H1 (cell line): ENCODE results near the gene CAMTA1. TPM values are rescaled to one million over a fixed set of nuclear protein-coding genes. Genes with fewer than 3 reads are reported as not detected.

Experiments used
- CTCF ChIA-PET: fragments of 300-600 bp; sonication (Branson Sonifier 250); formaldehyde crosslinking; loops from one replicate; lab custom pipeline; 2021; ENCODE audit not compliant: partially characterized antibody; lab: Charles Lee
- POLR2A ChIA-PET: fragments of 300-600 bp; sonication (Branson Sonifier 250); formaldehyde crosslinking; loops from one replicate; lab custom pipeline; 2021; ENCODE audit warnings: inconsistent platforms; ENCODE audit not compliant: partially characterized antibody; lab: Charles Lee
- DNase-seq, 2 experiments: peaks; one replicate each; pipeline versions ENCODE4 v3.0.0 to v3.0.0-alpha.2; 2010 to 2022; ENCODE audit warnings: low spot score in 2 of 2, low read depth in 1 of 2, mixed read lengths in 1 of 2
- FAIRE-seq: peaks from 2 replicates; lab custom pipeline; 2011; peaks lifted over from hg19 to GRCh38; lab: Jason Lieb, UNC
- H2AFZ ChIP-seq: 2 replicates; pipeline ENCODE4 v1.8.1; 2012; ENCODE audit warnings: low read length, inconsistent platforms
- H2AK5ac ChIP-seq: 2 replicates; pipeline ENCODE4 v1.6.1; 2013; ENCODE audit warnings: low read depth, low read length
- H2BK120ac ChIP-seq: replicated peaks from 2 replicates; pipeline ENCODE3; 2013; ENCODE audit warnings: low read depth, low read length, inconsistent platforms
- H2BK12ac ChIP-seq: 2 replicates; pipeline ENCODE4 v1.6.1; 2013; ENCODE audit warnings: low read depth, low read length
- H2BK15ac ChIP-seq: 2 replicates; pipeline ENCODE4 v1.6.1; 2013; ENCODE audit warnings: low read length
- H2BK20ac ChIP-seq: 2 replicates; pipeline ENCODE4 v1.6.1; 2013; ENCODE audit warnings: low read length
- H2BK5ac ChIP-seq: 2 replicates; pipeline ENCODE4 v1.6.1; 2013; ENCODE audit warnings: low read depth, low read length
- H3K14ac ChIP-seq: 2 replicates; pipeline ENCODE4 v1.6.1; 2013; ENCODE audit warnings: inconsistent platforms; ENCODE audit not compliant: insufficient read length
- H3K18ac ChIP-seq: 2 replicates; pipeline ENCODE4 v1.6.1; 2013; ENCODE audit warnings: low read length; ENCODE audit errors: extremely low read depth
- H3K23ac ChIP-seq: 2 replicates; pipeline ENCODE4 v1.6.1; 2013; ENCODE audit warnings: inconsistent platforms; ENCODE audit not compliant: insufficient read length
- H3K23me2 ChIP-seq: 2 replicates; pipeline ENCODE4 v1.6.1; 2013; ENCODE audit warnings: low read depth, low read length
- H3K27ac ChIP-seq: 2 replicates; pipeline ENCODE4 v1.6.1; 2011; ENCODE audit warnings: low read depth, low read length, inconsistent platforms
- H3K27me3 ChIP-seq, 4 experiments: replicated peaks in 1 of 4; 1 replicate in 1 of 4; 2 replicates in 3 of 4; pipeline versions ENCODE4 v1.6.1 to v1.8.1; 2011 to 2013; ENCODE audit warnings: low read length in 3 of 4, mild to moderate bottlenecking in 3 of 4, inconsistent platforms in 2 of 4, mixed read lengths in 2 of 4, moderate library complexity in 1 of 4; ENCODE audit not compliant: control insufficient read depth in 3 of 4, insufficient read depth in 3 of 4; ENCODE audit errors: extremely low read depth in 1 of 4
- H3K36me3 ChIP-seq, 4 experiments: 2 replicates each; pipeline versions ENCODE4 v1.6.1 to v1.8.1; 2011 to 2013; ENCODE audit warnings: mild to moderate bottlenecking in 4 of 4, low read length in 3 of 4, moderate library complexity in 2 of 4, control low read depth in 1 of 4, inconsistent platforms in 1 of 4; ENCODE audit not compliant: insufficient read depth in 4 of 4, control insufficient read depth in 2 of 4
- H3K4ac ChIP-seq: replicated peaks from 2 replicates; pipeline ENCODE3; 2013; ENCODE audit warnings: low read length, low read depth, mixed read lengths, inconsistent platforms; ENCODE audit not compliant: insufficient read length
- H3K4me1 ChIP-seq, 4 experiments: replicated peaks in 1 of 4; 1 replicate in 1 of 4; 2 replicates in 3 of 4; pipeline versions ENCODE4 v1.6.1 to v1.8.1; 2011 to 2013; ENCODE audit warnings: low read length in 3 of 4, inconsistent platforms in 2 of 4, mixed read lengths in 1 of 4; ENCODE audit not compliant: insufficient read depth in 4 of 4, control insufficient read depth in 3 of 4
- H3K4me2 ChIP-seq, 2 experiments: 2 replicates each; pipeline versions ENCODE4 v1.6.1 to v1.8.1; 2011 to 2013; ENCODE audit warnings: low read depth in 2 of 2, low read length in 2 of 2, control low read depth in 1 of 2, inconsistent platforms in 1 of 2, mild to moderate bottlenecking in 1 of 2; ENCODE audit not compliant: insufficient read depth in 1 of 2
- H3K4me3 ChIP-seq, 4 experiments: fragments of 200-600, 300-600 bp in 1 of 4; sonication (generic), shearing (Covaris generic), sonication (Bioruptor Twin) in 1 of 4; 2 replicates each; pipeline versions ENCODE4 v1.5.1 to v1.8.1; 2011 to 2016; ENCODE audit warnings: low read length in 4 of 4, low read depth in 3 of 4, control low read depth in 2 of 4, inconsistent platforms in 2 of 4, mild to moderate bottlenecking in 2 of 4, mixed read lengths in 1 of 4, moderate library complexity in 1 of 4; ENCODE audit not compliant: insufficient read depth in 2 of 4; ENCODE audit errors: extremely low read depth in 1 of 4
- H3K56ac ChIP-seq: replicated peaks from 2 replicates; pipeline ENCODE3; 2013; ENCODE audit warnings: low read depth, mild to moderate bottlenecking, mixed read lengths, low read length, inconsistent platforms; ENCODE audit not compliant: insufficient read length
- H3K79me1 ChIP-seq: 2 replicates; pipeline ENCODE4 v1.6.1; 2013; ENCODE audit warnings: low read depth, low read length, control low read depth
- H3K79me2 ChIP-seq, 2 experiments: 2 replicates each; pipeline versions ENCODE4 v1.6.1 to v1.8.1; 2012 to 2013; ENCODE audit warnings: low read length in 2 of 2, mild to moderate bottlenecking in 2 of 2, inconsistent platforms in 1 of 2; ENCODE audit not compliant: insufficient read depth in 2 of 2, control insufficient read depth in 1 of 2
- H3K9ac ChIP-seq, 4 experiments: replicated peaks in 1 of 4; 1 replicate in 1 of 4; 2 replicates in 3 of 4; pipeline versions ENCODE4 v1.6.1 to v1.8.1; 2011 to 2013; ENCODE audit warnings: low read depth in 3 of 4, low read length in 3 of 4, control low read depth in 2 of 4, mild to moderate bottlenecking in 2 of 4, moderate library complexity in 2 of 4, inconsistent platforms in 1 of 4; ENCODE audit errors: extremely low read depth in 1 of 4
- H3K9me3 ChIP-seq, 2 experiments: 2 replicates each; pipeline versions ENCODE4 v1.6.1 to v1.8.1; 2012 to 2013; ENCODE audit warnings: mild to moderate bottlenecking in 2 of 2, moderate library complexity in 2 of 2, control low read depth in 1 of 2, inconsistent platforms in 1 of 2, low read depth in 1 of 2, low read length in 1 of 2, mixed read lengths in 1 of 2; ENCODE audit not compliant: insufficient read depth in 2 of 2
- H4K20me1 ChIP-seq, 2 experiments: replicated peaks in 1 of 2; 2 replicates each; pipeline versions ENCODE3 to v1.8.1; 2011 to 2013; ENCODE audit warnings: inconsistent platforms in 2 of 2, low read length in 2 of 2, mild to moderate bottlenecking in 1 of 2; ENCODE audit not compliant: insufficient read depth in 2 of 2, control insufficient read depth in 1 of 2
- H4K5ac ChIP-seq: 2 replicates; pipeline ENCODE4 v1.6.1; 2013; ENCODE audit warnings: low read length, low read depth, mixed read lengths, inconsistent platforms; ENCODE audit not compliant: insufficient read length
- H4K8ac ChIP-seq: 2 replicates; pipeline ENCODE4 v1.8.0; 2013; ENCODE audit warnings: mild to moderate bottlenecking, moderate library complexity, low read length, inconsistent platforms; ENCODE audit not compliant: insufficient read depth; ENCODE audit errors: extremely low read depth
- H4K91ac ChIP-seq: replicated peaks from 2 replicates; pipeline ENCODE3; 2013; ENCODE audit warnings: low read length, mixed read lengths, inconsistent platforms; ENCODE audit not compliant: insufficient read length
- BCL11A ChIP-seq, 2 experiments: IDR thresholded peaks; one replicate each; pipeline ENCODE4 v1.6.1; 2011; ENCODE audit warnings: low read depth in 2 of 2, low read length in 2 of 2, mild to moderate bottlenecking in 2 of 2
- CBX5 ChIP-seq: fragments of 300-800, 300-1000 bp; sonication (generic); IDR thresholded peaks from 2 replicates; pipeline ENCODE4 v1.7.1; 2016; ENCODE audit warnings: antibody characterized with exemption, low read length, low read depth
- GABPA ChIP-seq: IDR thresholded peaks from 2 replicates; pipeline ENCODE4 v1.6.1; 2011; ENCODE audit warnings: mild to moderate bottlenecking, low read length, moderate library complexity, borderline replicate concordance; ENCODE audit not compliant: insufficient read depth
- HDAC6 ChIP-seq: IDR thresholded peaks from one replicate; pipeline ENCODE4 v1.7.1; 2012; ENCODE audit warnings: low read depth, mild to moderate bottlenecking, inconsistent platforms, low read length, moderate library complexity
- JUN ChIP-seq: IDR thresholded peaks from 2 replicates; pipeline ENCODE4 v1.6.1; 2011; ENCODE audit warnings: low read depth, mild to moderate bottlenecking, improper control_type of control experiment, low read length
- KDM1A ChIP-seq: fragments of 200-600, 300-600 bp; sonication (generic); IDR thresholded peaks from 2 replicates; pipeline ENCODE4 v1.7.1; 2016; ENCODE audit warnings: mild to moderate bottlenecking, low read length, borderline replicate concordance
- MAFK ChIP-seq: IDR thresholded peaks from 2 replicates; pipeline ENCODE4 v1.6.1; 2012; ENCODE audit warnings: low read depth, mild to moderate bottlenecking, improper control_type of control experiment, low read length
- NRF1 ChIP-seq: IDR thresholded peaks from 2 replicates; pipeline ENCODE4 v1.6.1; 2011; ENCODE audit warnings: mild to moderate bottlenecking, low read depth, low read length, improper control_type of control experiment
- POU5F1 ChIP-seq: IDR thresholded peaks from 2 replicates; pipeline ENCODE4 v1.6.1; 2011; ENCODE audit warnings: low read depth, mild to moderate bottlenecking, low read length, moderate library complexity
- RAD21 ChIP-seq, 2 experiments: IDR thresholded peaks in 1 of 2; conservative IDR thresholded peaks in 1 of 2; 2 replicates each; pipeline ENCODE4 v1.6.1; 2011; ENCODE audit warnings: low read depth in 2 of 2, low read length in 2 of 2, improper control_type of control experiment in 1 of 2, inconsistent platforms in 1 of 2, mild to moderate bottlenecking in 1 of 2, moderate library complexity in 1 of 2
- SIRT6 ChIP-seq: IDR thresholded peaks from one replicate; pipeline ENCODE4 v1.7.1; 2012; ENCODE audit warnings: low read length, inconsistent platforms
- SUZ12 ChIP-seq: fragments of 200-600 bp; sonication (generic); IDR thresholded peaks from 2 replicates; pipeline ENCODE4 v1.6.1; 2012; ENCODE audit warnings: mild to moderate bottlenecking, inconsistent platforms, low read length, moderate library complexity, mixed read lengths
- TBP ChIP-seq: IDR thresholded peaks from 2 replicates; pipeline ENCODE4 v1.6.1; 2011; ENCODE audit warnings: low read depth, low read length, improper control_type of control experiment
- TCF12 ChIP-seq: IDR thresholded peaks from 2 replicates; pipeline ENCODE4 v1.6.1; 2011; ENCODE audit warnings: low read depth, mild to moderate bottlenecking, low read length
- YY1 ChIP-seq: IDR thresholded peaks from 2 replicates; pipeline ENCODE4 v1.6.1; 2011; ENCODE audit warnings: low read depth, mild to moderate bottlenecking, low read length
- WGBS, 2 experiments: shearing (Covaris generic) in 1 of 2; methylation state at CpG; one replicate each; pipeline versions ENCODE4 v1.1.6 to v1.1.7; 2013 to 2015; ENCODE audit warnings: low lambda C conversion rate in 2 of 2, mixed read lengths in 2 of 2, inconsistent platforms in 1 of 2, low coverage in 1 of 2, missing lambda C conversion rate in 1 of 2; ENCODE audit not compliant: insufficient replicate concordance in 2 of 2, insufficient coverage in 1 of 2, insufficient read length in 1 of 2; ENCODE audit errors: extremely low coverage in 1 of 2, missing lambda C conversion rate in 1 of 2; 5-methylcytosine and 5-hydroxymethylcytosine counted together
- polyA plus RNA-seq, 7 experiments: library from polyadenylated mRNA; depleted of rRNA in 3 of 7; stranded (reverse) in 5 of 7; unstranded in 2 of 7; fragments of >200 nt in 5 of 7; fragments of 200-250 nt in 2 of 7; gene quantifications; 1 replicate in 5 of 7; 2 replicates in 1 of 7; 4 replicates in 1 of 7; pipeline versions ENCODE4 v1.2.1 to v1.2.3, GENCODE V29; 2011 to 2013; ENCODE audit warnings: missing spikeins in 2 of 7, mixed read lengths in 2 of 7
- total RNA-seq: library from RNA; stranded (reverse); fragmentation: NEBNext Ultra II Directional; extraction: Animal tissue kit (Norgen Biotek cat#: 25700); gene quantifications from 2 replicates; pipeline ENCODE4 v1.2.1, GENCODE V29; 2021

CAMTA1 gene
- total and polyA plus RNA-seq, 2 of the 8 experiments (the other 6 are each of a cell fraction or from before 2014, with no cell fraction given): 65.0 to 119 TPM

DNA sequence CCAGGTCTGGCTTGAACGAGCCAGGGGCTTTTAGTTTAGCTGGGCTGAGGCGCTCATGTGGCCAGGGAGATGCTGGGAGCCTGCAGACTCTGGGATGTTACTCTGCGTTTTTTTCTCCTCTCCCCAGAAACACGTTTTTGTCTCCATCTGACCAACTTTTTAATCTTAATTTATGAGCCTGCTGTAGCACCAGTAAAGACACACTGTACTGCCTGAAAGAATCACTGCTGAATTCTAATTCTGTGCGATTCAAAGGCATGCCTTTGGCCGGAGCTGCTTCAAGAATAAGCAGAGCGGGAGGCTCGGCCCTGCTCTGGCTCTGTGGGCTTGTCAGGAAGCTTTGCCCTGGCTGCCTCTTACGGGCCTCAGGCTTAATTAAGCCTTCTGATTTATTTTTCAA lies 129.5 kb downstream of the CAMTA1 start:
- ChIA-PET CTCF (interaction anchor here (0.6 to 2.1 kb wide), 5 partner anchors 13 to 293 kb away, joined by 3 to 7 read pairs (median 4); no protein-coding TSS in a partner anchor), POLR2A (interaction anchor here (0.5 to 2.5 kb wide), 3 partner anchors 9 to 544 kb away, joined by 3 to 8 read pairs (median 4); no protein-coding TSS in a partner anchor)
- H3K27me3 ChIP-seq: no peaks in the 10 kb centered on the region; a peak in 1 of 7 replicates
- no peak overlapping the region for H4K5ac ChIP-seq
- no peak overlapping the region for H3K56ac ChIP-seq
- no peaks in the 10 kb centered on the region for H3K9me3 ChIP-seq
- WGBS, 2 experiments: 92% methylated on average over 9 of the region's 9 CpGs; no CpG with 5 or more reads in 1 of the 2 experiments
- peaks cover 3 to 17% (median 10%) of the 10 kb centered on the region in 4 experiments; a peak in 6 of 7 replicates for H3K4me1 ChIP-seq
- no peaks in the 10 kb centered on the region for H4K20me1 ChIP-seq
- H2BK12ac ChIP-seq: no peak overlapping the region
- H2BK120ac ChIP-seq: no peak overlapping the region
- no peak overlapping the region for H3K9ac ChIP-seq
- DNase-seq (no peak), FAIRE-seq (no peak)
- no peaks in the 10 kb centered on the region for H3K79me2 ChIP-seq
- H4K8ac ChIP-seq: no peak overlapping the region
- no peak overlapping the region for H2AFZ ChIP-seq
- no peak overlapping the region for H3K4me3 ChIP-seq
- H3K79me1 ChIP-seq: no peaks in the 10 kb centered on the region
- no peak overlapping the region for H2BK5ac ChIP-seq
- H3K4ac ChIP-seq: no peak overlapping the region
- H3K23ac ChIP-seq: no peak overlapping the region
- no peaks in the 10 kb centered on the region; a peak in 1 of 8 replicates for H3K36me3 ChIP-seq
- no peak overlapping the region for H2AK5ac ChIP-seq
- H2BK15ac ChIP-seq: no peak overlapping the region
- H3K4me2 ChIP-seq: no peak overlapping the region
- H4K91ac ChIP-seq: no peak overlapping the region
- no peak overlapping the region for H3K14ac ChIP-seq
- H3K23me2 ChIP-seq: no peaks in the 10 kb centered on the region
- H3K27ac ChIP-seq: no peak overlapping the region
- no peak overlapping the region for H3K18ac ChIP-seq
- no peak overlapping the region for H2BK20ac ChIP-seq
- no peak for TF ChIP-seq YY1
- TF ChIP-seq RAD21 (IDR thresholded peaks at IDR 0.05 in 1 of 2, conservative IDR thresholded peaks at IDR 0.05 in 1 of 2; ENCODE audit: low read depth in 2 of 2, low read length in 2 of 2): no peak
- no peak for TF ChIP-seq SUZ12
- TF ChIP-seq HDAC6: no peak
- no peak for TF ChIP-seq JUN
- TF ChIP-seq TBP: no peak
- no peak for TF ChIP-seq POU5F1
- TF ChIP-seq BCL11A (IDR thresholded peaks at IDR 0.05; ENCODE audit: low read depth in 2 of 2, low read length in 2 of 2): no peak
- TF ChIP-seq TCF12: no peak
- TF ChIP-seq CBX5: no peak
- TF ChIP-seq NRF1: no peak
- TF ChIP-seq MAFK: no peak
- no peak for TF ChIP-seq SIRT6
- TF ChIP-seq KDM1A: no peak
- no peak for TF ChIP-seq GABPA
